ENCODE measurements around the gene SLC39A10.
"Not testable (repeated sequence)": the region's sequence is repeated elsewhere in the genome, so short reads cannot be mapped to it uniquely, and the experiment has no call there.

The SLC39A10 gene

GRCh38 chr2:195644708-195645107, 12.3 kb upstream of the SLC39A10 start:
- not testable (repeated sequence) for DNase-seq (ENCODE audit: low spot score)

- DNase-seq (ENCODE audit: low spot score) = no peak
Measured at GRCh38 chr2:195645413-195645812, 11.6 kb upstream of the SLC39A10 start.

- DNase-seq (ENCODE audit: low spot score) = no peak
Measured at GRCh38 chr2:195646424-195646823, 10.6 kb upstream of the SLC39A10 start.

GRCh38 chr2:195647302-195647701, 9.7 kb upstream of the SLC39A10 start:
- no peak for DNase-seq (ENCODE audit: low spot score)

GRCh38 chr2:195648370-195648769, 8.7 kb upstream of the SLC39A10 start:
- DNase-seq (ENCODE audit: low spot score) = not testable (repeated sequence)

- DNase-seq (ENCODE audit: low spot score) = peak; percentile 24
Measured at GRCh38 chr2:195648787-195649186, 8.2 kb upstream of the SLC39A10 start.

GRCh38 chr2:195649629-195650190, 7.3 kb upstream of the SLC39A10 start:
- no peak for DNase-seq (ENCODE audit: low spot score)

GRCh38 chr2:195651046-195651445, 6.0 kb upstream of the SLC39A10 start:
- no peak for DNase-seq (ENCODE audit: low spot score)

- no peak for DNase-seq (ENCODE audit: low spot score)
Measured at GRCh38 chr2:195652911-195653310, 4.1 kb upstream of the SLC39A10 start.

- DNase-seq (ENCODE audit: low spot score) = no peak
Measured at GRCh38 chr2:195656161-195656858, 716 bp upstream of the SLC39A10 start.

GRCh38 chr2:195657634-195658540, 861 bp downstream of the SLC39A10 start:
- DNase-seq (ENCODE audit: low spot score) = peak; percentile 75

GRCh38 chr2:195658541-195658890, 1.5 kb downstream of the SLC39A10 start:
- peak; percentile 85 for DNase-seq (ENCODE audit: low spot score)

- DNase-seq (ENCODE audit: low spot score) = peak; percentile 11
Measured at GRCh38 chr2:195659114-195659513, 2.1 kb downstream of the SLC39A10 start.

- peak; percentile 72 for DNase-seq (ENCODE audit: low spot score)
Measured at GRCh38 chr2:195659982-195660890, 3.2 kb downstream of the SLC39A10 start.

GRCh38 chr2:195662138-195662537, 5.1 kb downstream of the SLC39A10 start:
- DNase-seq (ENCODE audit: low spot score) = peak; percentile 45

GRCh38 chr2:195663007-195663406, 6.0 kb downstream of the SLC39A10 start:
- no peak for DNase-seq (ENCODE audit: low spot score)

- no peak for DNase-seq (ENCODE audit: low spot score)
Measured at GRCh38 chr2:195664528-195664927, 7.5 kb downstream of the SLC39A10 start.

GRCh38 chr2:195665153-195665552, 8.1 kb downstream of the SLC39A10 start:
- not testable (repeated sequence) for DNase-seq (ENCODE audit: low spot score)

- no peak for DNase-seq (ENCODE audit: low spot score)
Measured at GRCh38 chr2:195666113-195666712, 9.2 kb downstream of the SLC39A10 start.

- no peak for DNase-seq (ENCODE audit: low spot score)
Measured at GRCh38 chr2:195667974-195668373, 10.9 kb downstream of the SLC39A10 start.

GRCh38 chr2:195670191-195670590, 13.2 kb downstream of the SLC39A10 start:
- DNase-seq (ENCODE audit: low spot score) = no peak

Measured in kidney tubule cell (primary cell).